ENCODE results near the gene ZNF879.

The ZNF879 gene

DNA sequence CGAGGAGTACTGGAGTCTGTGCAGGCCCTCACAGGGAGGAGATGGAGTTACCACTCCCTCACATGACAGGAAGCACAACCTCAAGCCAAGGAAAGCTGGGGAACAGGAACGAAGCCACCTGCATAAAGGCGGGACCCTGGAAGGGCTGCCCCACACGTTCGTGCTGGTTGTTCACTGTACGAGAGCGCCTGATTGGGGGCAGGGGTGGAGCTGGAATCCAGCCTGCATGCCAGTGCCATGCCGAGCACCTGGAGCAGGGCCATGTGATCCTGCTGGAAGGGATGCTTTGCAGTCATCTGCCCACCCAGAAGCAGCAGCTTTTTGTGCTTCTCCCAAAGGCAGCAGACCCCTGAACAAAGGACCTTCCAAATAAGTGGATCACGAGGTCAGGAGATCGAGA is 39.9 kb upstream of the ZNF879 start:
- Histone ChIP-seq H3K4me1 (ENCODE audit: low read length) (no peaks in the 10 kb centered on the region), H3K9ac (ENCODE audit: low read length) (no peak overlapping the region), H3K27ac (ENCODE audit: low read length) (no peak overlapping the region), H3K9me3 (replicated peaks; ENCODE audit: insufficient read depth, low read length) (no peaks in the 10 kb centered on the region), H3K9me2 (replicated peaks; ENCODE audit: insufficient read depth, low read length) (no peaks in the 10 kb centered on the region), H3F3A (ENCODE audit: insufficient read depth, low read length) (no peaks in the 10 kb centered on the region), H3K36me3 (replicated peaks; ENCODE audit: insufficient read depth, low read length) (no peaks in the 10 kb centered on the region), H3K4me2 (ENCODE audit: low read depth, low read length) (no peak overlapping the region), H3K27me3 (replicated peaks; ENCODE audit: insufficient read depth, low read length) (no peaks in the 10 kb centered on the region), H2AFZ (ENCODE audit: low read length) (no peak overlapping the region), H4K20me1 (ENCODE audit: insufficient read depth, low read length) (no peaks in the 10 kb centered on the region), H3K79me2 (ENCODE audit: low read length) (no peaks in the 10 kb centered on the region), H3K4me3 (ENCODE audit: low read length) (no peak overlapping the region)
- no peak for DNase-seq
- TF ChIP-seq, protein P1, sequence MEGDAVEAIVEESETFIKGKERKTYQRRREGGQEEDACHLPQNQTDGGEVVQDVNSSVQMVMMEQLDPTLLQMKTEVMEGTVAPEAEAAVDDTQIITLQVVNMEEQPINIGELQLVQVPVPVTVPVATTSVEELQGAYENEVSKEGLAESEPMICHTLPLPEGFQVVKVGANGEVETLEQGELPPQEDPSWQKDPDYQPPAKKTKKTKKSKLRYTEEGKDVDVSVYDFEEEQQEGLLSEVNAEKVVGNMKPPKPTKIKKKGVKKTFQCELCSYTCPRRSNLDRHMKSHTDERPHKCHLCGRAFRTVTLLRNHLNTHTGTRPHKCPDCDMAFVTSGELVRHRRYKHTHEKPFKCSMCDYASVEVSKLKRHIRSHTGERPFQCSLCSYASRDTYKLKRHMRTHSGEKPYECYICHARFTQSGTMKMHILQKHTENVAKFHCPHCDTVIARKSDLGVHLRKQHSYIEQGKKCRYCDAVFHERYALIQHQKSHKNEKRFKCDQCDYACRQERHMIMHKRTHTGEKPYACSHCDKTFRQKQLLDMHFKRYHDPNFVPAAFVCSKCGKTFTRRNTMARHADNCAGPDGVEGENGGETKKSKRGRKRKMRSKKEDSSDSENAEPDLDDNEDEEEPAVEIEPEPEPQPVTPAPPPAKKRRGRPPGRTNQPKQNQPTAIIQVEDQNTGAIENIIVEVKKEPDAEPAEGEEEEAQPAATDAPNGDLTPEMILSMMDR (IDR thresholded peaks at IDR 0.05; ENCODE audit: low read length): no peak
- no peak for TF ChIP-seq EZH2 (optimal IDR thresholded peaks at IDR 0.05; ENCODE audit: low read depth, low read length)
- TF ChIP-seq EZH2phosphoT487 (IDR thresholded peaks at IDR 0.05; ENCODE audit: low read length): no peak

DNA sequence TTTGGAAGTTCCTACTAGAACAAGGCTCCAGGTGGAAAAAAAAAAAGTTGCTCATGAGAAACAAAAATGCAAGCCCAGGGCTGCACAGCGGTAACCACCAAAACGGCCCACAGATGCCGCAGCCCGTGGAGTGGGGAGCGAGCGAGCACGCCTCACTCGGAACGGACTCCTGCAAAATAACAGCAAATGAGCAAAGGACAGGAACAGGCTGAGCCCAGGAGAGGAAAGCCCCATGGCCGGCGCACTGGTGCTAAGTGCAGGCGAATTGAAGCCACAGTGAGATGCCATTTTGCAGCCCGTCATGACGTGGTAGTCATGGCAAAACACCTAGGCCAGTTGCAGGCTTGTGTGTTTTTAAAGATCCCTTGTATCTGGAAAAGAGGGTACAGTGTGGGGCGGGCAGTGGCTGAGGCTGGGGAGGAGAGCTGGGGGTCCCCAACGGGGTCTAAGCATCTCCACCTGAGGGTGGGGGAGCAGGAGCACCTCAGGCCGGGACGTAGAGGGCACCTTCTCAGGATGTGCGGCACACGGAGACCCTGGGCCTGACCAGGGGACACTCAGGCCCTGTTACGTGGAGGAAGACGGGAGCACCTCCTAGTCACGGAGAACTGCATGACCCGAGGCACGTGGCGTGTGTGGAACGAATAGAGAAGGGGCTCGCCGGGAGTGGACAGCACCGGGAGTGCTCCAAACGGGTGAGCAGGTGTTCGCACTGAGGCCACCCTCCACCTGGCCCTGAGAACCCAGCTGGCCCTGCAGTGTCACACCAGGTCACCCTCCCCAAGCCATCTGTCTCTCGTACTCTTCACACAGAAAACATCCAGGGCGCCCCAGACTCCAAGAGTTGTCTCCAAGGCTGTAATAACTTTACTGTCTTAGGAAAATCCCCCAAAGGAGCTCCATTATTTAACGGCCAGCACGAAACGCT is 39.2 kb upstream of the ZNF879 start:
- Histone ChIP-seq H2AFZ (ENCODE audit: low read length) (no peak overlapping the region), H3K4me3 (ENCODE audit: low read length) (no peak overlapping the region), H3K9me3 (replicated peaks; ENCODE audit: insufficient read depth, low read length) (no peaks in the 10 kb centered on the region), H3K79me2 (ENCODE audit: low read length) (no peaks in the 10 kb centered on the region), H3K9ac (ENCODE audit: low read length) (no peak overlapping the region), H3K27me3 (replicated peaks; ENCODE audit: insufficient read depth, low read length) (no peaks in the 10 kb centered on the region), H3F3A (ENCODE audit: insufficient read depth, low read length) (no peaks in the 10 kb centered on the region), H3K27ac (ENCODE audit: low read length) (no peak overlapping the region), H4K20me1 (ENCODE audit: insufficient read depth, low read length) (no peaks in the 10 kb centered on the region), H3K36me3 (replicated peaks; ENCODE audit: insufficient read depth, low read length) (no peaks in the 10 kb centered on the region), H3K4me2 (ENCODE audit: low read depth, low read length) (no peak overlapping the region), H3K9me2 (replicated peaks; ENCODE audit: insufficient read depth, low read length) (no peaks in the 10 kb centered on the region), H3K4me1 (ENCODE audit: low read length) (no peaks in the 10 kb centered on the region)
- TF ChIP-seq EZH2phosphoT487 (IDR thresholded peaks at IDR 0.05; ENCODE audit: low read length) (no peak), EZH2 (optimal IDR thresholded peaks at IDR 0.05; ENCODE audit: low read depth, low read length) (no peak)
- TF ChIP-seq, protein P1 (IDR thresholded peaks at IDR 0.05; ENCODE audit: low read length): no peak
- DNase-seq: no peak

DNA sequence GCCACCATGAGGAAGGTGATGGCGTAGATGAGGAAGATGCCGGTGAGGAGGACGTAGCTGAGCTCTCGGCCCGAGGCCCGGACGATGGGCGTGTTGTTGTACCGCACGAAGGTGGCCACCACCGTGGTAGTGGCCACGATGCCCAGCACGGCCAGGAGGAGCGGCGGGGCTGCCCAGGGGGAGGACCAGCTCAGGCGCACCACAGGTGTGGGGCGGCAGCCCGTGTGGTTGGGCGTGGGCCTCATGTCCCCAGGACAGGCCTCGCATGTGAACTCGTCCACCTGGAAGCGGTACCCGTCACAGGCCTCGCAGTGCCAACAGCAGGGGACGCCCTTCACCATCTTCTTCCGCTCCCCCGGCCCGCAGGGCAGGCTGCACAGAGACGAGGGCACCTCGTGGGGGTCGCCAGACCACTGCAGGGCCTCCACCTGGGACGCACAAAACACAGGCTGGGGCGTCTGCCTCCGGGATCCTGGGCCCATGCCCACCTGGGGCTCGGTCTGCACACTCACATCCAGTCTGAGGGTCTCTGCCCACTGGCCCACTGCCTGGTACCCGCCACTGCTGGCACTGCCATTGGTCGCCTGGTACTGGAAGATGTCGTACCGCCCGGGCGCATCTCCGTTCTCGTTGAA is 37.2 kb upstream of the ZNF879 start:
- Histone ChIP-seq H3K4me1 (ENCODE audit: low read length) (no peaks in the 10 kb centered on the region), H3K27me3 (replicated peaks; ENCODE audit: insufficient read depth, low read length) (no peaks in the 10 kb centered on the region), H3K79me2 (ENCODE audit: low read length) (no peaks in the 10 kb centered on the region), H2AFZ (ENCODE audit: low read length) (no peak overlapping the region), H3K36me3 (replicated peaks; ENCODE audit: insufficient read depth, low read length) (no peaks in the 10 kb centered on the region), H3K9me2 (replicated peaks; ENCODE audit: insufficient read depth, low read length) (no peaks in the 10 kb centered on the region), H3K27ac (ENCODE audit: low read length) (no peak overlapping the region), H4K20me1 (ENCODE audit: insufficient read depth, low read length) (no peaks in the 10 kb centered on the region), H3F3A (ENCODE audit: insufficient read depth, low read length) (no peaks in the 10 kb centered on the region), H3K4me2 (ENCODE audit: low read depth, low read length) (no peak overlapping the region), H3K9me3 (replicated peaks; ENCODE audit: insufficient read depth, low read length) (no peaks in the 10 kb centered on the region), H3K4me3 (ENCODE audit: low read length) (no peak overlapping the region), H3K9ac (ENCODE audit: low read length) (no peak overlapping the region)
- TF ChIP-seq EZH2phosphoT487 (IDR thresholded peaks at IDR 0.05; ENCODE audit: low read length) (no peak), EZH2 (optimal IDR thresholded peaks at IDR 0.05; ENCODE audit: low read depth, low read length) (no peak)
- TF ChIP-seq, protein P1 (IDR thresholded peaks at IDR 0.05; ENCODE audit: low read length): no peak
- DNase-seq: no peak
